ENCODE results near the gene RGS7.
"Not testable (repeated sequence)": the region's sequence is repeated elsewhere in the genome, so short reads cannot be mapped to it uniquely, and the experiment has no call there.

The RGS7 gene

DNA sequence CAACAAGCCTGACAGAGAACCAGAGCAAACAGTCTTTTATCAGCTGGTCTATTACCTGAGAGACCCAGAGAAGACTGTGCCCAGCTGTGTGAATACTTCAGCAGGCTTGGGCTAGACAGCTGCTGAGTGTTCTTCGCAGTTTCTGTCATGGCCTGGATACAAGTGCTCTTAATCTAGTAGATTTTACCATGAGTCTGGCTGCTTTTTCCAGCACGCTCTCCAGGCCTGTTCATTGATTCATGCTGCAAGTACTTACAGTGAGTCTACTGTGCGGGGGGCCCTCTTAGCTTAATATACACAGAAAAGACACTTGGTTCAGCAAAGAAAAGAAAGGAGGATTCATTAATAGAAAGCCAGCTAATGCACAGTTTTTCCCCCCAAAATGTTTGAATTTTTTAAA lies 48.5 kb downstream of the RGS7 start:
- TF ChIP-seq, protein P1, sequence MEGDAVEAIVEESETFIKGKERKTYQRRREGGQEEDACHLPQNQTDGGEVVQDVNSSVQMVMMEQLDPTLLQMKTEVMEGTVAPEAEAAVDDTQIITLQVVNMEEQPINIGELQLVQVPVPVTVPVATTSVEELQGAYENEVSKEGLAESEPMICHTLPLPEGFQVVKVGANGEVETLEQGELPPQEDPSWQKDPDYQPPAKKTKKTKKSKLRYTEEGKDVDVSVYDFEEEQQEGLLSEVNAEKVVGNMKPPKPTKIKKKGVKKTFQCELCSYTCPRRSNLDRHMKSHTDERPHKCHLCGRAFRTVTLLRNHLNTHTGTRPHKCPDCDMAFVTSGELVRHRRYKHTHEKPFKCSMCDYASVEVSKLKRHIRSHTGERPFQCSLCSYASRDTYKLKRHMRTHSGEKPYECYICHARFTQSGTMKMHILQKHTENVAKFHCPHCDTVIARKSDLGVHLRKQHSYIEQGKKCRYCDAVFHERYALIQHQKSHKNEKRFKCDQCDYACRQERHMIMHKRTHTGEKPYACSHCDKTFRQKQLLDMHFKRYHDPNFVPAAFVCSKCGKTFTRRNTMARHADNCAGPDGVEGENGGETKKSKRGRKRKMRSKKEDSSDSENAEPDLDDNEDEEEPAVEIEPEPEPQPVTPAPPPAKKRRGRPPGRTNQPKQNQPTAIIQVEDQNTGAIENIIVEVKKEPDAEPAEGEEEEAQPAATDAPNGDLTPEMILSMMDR (conservative IDR thresholded peaks at IDR 0.05; ENCODE audit: control insufficient read depth, insufficient read depth, low read depth, low read length), result no peak
- no peak for DNase-seq (ENCODE audit: low read depth)
- no peak overlapping the region for H3K4me3 ChIP-seq (ENCODE audit: control insufficient read depth, low read depth, low read length)

DNA sequence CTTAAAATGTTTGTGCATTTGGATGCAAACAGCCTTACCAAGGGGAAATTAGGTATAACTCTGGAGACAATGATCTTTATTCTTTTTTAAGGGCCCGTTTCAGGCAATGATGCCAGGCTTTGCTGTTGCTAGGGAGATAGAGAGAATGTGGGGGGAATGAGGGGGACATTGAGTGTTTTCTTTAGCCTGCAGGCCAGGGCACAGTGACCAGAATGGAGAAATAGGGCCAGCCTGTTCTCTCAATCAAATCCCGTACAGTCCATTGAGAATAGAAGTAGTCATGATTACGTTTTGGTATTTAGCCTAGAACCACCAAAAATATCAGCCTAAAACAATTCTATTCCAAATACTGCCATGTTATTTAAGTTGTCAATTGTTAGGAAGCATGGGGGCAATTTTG lies 49.0 kb downstream of the RGS7 start:
- TF ChIP-seq, protein P1 (conservative IDR thresholded peaks at IDR 0.05; ENCODE audit: control insufficient read depth, insufficient read depth, low read depth, low read length), result no peak
- DNase-seq (ENCODE audit: low read depth), result no peak
- no peak overlapping the region for H3K4me3 ChIP-seq (ENCODE audit: control insufficient read depth, low read depth, low read length)

DNA sequence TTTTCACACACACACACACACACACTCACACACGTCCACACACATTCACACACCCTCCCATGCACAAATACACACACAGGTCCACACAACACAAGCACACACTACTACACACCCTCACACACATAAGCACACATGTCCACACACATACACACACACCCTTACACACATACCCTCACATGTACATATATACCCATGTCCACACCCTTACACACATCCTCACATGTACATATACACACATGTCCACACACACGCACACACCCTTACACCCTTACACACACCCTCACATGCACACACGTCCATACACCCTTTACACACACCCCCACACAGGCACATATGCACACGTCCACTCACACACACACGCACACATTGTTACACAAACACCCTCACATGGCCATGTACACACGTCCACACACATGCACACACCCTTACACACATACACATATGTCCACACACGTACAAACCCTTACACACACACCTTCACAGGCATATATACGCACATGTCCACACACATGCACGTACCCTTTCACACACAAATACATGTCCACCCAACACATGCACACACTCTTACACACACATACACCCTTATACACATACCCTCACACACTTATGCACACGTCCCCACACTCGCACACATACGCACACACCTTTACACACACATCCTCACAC lies 50.7 kb downstream of the RGS7 start:
- TF ChIP-seq, protein P1 (conservative IDR thresholded peaks at IDR 0.05; ENCODE audit: control insufficient read depth, insufficient read depth, low read depth, low read length), result no peak
- no peak for DNase-seq (ENCODE audit: low read depth)
- no peak overlapping the region for H3K4me3 ChIP-seq (ENCODE audit: control insufficient read depth, low read depth, low read length)

DNA sequence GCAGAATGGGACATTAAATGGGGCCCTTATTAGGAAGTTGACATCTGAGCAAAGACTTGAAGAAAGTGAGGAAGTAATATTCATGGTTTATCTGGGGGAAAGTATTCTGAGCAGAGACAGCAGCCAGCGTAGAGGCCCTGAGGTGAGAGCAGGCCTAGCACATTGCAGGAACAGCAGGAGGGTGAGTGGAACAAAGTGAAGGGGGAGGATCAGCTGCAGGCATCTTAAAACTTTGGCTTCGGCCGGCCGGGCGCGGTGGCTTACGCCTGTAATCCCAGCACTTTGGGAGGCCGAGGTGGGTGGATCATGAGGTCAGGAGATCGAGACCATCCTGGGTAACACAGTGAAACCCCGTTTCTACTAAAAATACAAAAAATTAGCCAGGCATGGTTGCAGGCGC lies 55.0 kb downstream of the RGS7 start:
- DNase-seq (ENCODE audit: low read depth), result not testable (repeated sequence)

DNA sequence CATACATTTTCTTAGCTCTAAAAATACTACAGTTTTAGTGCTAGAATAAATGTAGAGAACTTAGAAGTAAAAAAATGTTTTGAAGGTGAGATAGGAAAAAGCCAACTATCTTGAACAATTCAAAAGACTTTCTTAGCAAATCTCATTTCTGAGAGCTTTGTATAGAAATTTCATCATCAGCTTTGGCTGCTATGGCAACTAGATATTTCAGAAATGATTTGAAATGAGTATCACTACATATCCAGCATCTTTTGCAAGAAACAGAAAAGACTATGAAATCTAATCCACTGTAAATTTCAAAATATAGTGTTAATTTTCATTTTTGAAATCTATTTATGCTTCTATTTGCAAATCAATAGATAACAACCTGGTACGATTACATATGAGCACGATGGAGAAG lies 57.7 kb downstream of the RGS7 start:
- H3K4me3 ChIP-seq (ENCODE audit: control insufficient read depth, low read depth, low read length), result no peak overlapping the region
- TF ChIP-seq, protein P1 (conservative IDR thresholded peaks at IDR 0.05; ENCODE audit: control insufficient read depth, insufficient read depth, low read depth, low read length), result no peak

More for the DNA sequence above, 55.0 kb downstream of the RGS7 start:
- not testable (repeated sequence) for H3K4me3 ChIP-seq (ENCODE audit: control insufficient read depth, low read depth, low read length)

DNA sequence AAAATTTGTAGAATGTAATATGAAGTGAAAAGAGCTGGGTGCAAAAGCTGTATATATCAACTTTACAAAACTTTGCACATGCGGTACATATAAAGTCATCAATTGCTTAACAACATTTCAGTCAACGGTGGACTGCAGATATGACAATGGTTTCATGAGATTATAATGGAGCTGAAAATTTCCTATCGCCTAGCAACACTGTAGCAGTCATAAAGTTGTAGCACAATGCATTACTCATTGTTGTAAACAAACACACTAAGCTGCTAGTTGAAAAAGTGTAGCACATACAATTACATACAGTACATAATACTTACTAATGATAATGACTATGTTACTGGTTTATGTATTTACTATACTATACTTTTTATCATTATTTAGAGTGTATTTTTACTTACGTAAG lies 64.0 kb downstream of the RGS7 start:
- no peak overlapping the region for H3K4me3 ChIP-seq (ENCODE audit: control insufficient read depth, low read depth, low read length)
- TF ChIP-seq, protein P1 (conservative IDR thresholded peaks at IDR 0.05; ENCODE audit: control insufficient read depth, insufficient read depth, low read depth, low read length), result no peak
- no peak for DNase-seq (ENCODE audit: low read depth)

More for the DNA sequence above, 57.7 kb downstream of the RGS7 start:
- no peak for DNase-seq (ENCODE audit: low read depth)

DNA sequence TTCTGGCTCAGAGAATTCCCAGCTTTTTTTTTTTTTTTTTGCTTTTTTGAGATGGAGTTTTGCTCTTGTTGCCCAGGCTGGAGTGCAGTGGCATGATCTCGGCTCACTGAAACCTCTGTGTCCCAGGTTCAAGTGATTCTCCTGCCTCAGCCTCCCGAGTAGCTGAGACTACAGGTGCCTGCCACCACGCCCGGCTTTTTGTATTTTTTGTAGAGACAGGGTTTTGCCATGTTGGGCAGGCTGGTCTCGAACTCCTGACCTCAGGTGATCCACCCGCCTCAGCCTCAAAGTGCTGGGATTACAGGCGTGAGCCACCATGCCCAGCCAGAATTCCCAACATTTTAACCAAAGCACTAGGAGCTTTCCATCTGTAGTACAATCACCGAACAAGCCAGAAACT lies 65.5 kb downstream of the RGS7 start:
- H3K4me3 ChIP-seq (ENCODE audit: control insufficient read depth, low read depth, low read length); DNase-seq (ENCODE audit: low read depth): not testable (repeated sequence)

DNA sequence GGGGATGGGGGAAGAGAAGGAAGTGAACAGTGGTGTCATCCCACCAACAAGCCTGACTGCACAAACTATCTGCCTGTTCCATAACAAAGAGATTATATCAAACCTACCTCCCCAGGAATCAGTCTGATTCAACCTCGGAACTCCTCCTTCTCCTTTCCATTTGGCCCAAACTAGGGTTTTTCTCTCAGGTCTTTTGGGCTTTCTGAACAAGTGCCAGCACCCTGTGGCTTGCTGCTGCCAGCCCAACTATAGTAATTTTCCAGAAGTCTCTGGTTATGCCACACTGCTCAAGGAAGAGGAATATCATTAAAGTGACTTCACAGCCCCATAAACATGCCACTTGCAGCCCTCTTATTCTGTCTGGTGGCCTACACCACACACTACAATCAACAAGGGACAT lies 70.5 kb downstream of the RGS7 start:
- TF ChIP-seq, protein P1 (conservative IDR thresholded peaks at IDR 0.05; ENCODE audit: control insufficient read depth, insufficient read depth, low read depth, low read length), result no peak
- no peak overlapping the region for H3K4me3 ChIP-seq (ENCODE audit: control insufficient read depth, low read depth, low read length)
- DNase-seq (ENCODE audit: low read depth), result no peak
